Measurements from ENCODE around the gene CELA2A.
"Not testable (repeated sequence)": the region's sequence is repeated elsewhere in the genome, so short reads cannot be mapped to it uniquely, and the experiment has no call there.

CELA2A gene

DNA sequence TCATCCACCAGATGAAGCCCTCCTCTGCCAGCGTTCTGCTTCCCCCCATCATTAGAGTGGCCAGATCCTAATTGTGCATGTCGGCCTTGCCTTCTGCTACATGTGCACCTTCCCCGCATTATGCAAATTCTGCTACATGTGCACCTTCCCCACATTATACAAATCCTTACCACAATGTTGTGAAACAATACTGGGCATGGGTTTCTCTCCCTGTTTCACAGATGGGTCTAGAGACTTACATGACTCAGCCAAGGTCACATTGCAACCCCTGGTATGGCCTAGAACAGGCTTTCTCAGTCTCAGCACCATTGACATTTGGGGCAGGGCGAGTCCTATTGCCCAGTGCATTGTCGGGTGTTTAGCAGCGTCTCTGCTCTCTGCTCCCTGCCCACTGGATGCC is 1.0 kb upstream of the CELA2A start:
- in situ Hi-C loops (cut with HindIII; ENCODE audit: low pct_ligation_motif_present, low sequenced_read_pairs) = no loop called here
- Histone ChIP-seq H3K27me3 (replicated peaks) (no peaks in the 10 kb centered on the region), H3K27ac (no peak overlapping the region), H3K4me3 (ENCODE audit: low read depth, low read length) (no peak overlapping the region), H3K36me3 (replicated peaks) (no peaks in the 10 kb centered on the region)
- DNase-seq = no peak
- TF ChIP-seq, protein P1, sequence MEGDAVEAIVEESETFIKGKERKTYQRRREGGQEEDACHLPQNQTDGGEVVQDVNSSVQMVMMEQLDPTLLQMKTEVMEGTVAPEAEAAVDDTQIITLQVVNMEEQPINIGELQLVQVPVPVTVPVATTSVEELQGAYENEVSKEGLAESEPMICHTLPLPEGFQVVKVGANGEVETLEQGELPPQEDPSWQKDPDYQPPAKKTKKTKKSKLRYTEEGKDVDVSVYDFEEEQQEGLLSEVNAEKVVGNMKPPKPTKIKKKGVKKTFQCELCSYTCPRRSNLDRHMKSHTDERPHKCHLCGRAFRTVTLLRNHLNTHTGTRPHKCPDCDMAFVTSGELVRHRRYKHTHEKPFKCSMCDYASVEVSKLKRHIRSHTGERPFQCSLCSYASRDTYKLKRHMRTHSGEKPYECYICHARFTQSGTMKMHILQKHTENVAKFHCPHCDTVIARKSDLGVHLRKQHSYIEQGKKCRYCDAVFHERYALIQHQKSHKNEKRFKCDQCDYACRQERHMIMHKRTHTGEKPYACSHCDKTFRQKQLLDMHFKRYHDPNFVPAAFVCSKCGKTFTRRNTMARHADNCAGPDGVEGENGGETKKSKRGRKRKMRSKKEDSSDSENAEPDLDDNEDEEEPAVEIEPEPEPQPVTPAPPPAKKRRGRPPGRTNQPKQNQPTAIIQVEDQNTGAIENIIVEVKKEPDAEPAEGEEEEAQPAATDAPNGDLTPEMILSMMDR (IDR thresholded peaks at IDR 0.05; ENCODE audit: low read depth, low read length, missing control alignments) = no peak

DNA sequence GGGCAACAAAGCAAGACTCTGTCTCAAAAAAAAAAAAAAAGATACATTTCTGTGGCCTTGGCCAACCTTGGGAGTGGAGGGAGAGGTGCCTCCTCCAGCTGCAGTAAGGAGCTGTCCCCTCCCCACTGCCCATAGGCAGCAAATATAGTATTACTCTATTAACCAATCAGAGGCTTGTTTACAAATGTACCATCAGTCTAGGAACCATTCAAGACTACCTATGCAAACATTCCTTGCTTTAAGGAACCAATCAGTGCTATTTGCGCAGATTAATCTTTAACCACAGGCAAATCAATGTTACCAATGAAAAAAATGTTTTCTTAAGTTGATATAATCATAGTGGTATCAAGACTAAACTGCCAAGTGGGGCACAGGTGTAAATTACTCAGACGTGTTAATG is 1.1 kb downstream of the CELA2A start:
- in situ Hi-C loops (cut with HindIII; ENCODE audit: low pct_ligation_motif_present, low sequenced_read_pairs) = no loop called here
- TF ChIP-seq, protein P1 (IDR thresholded peaks at IDR 0.05; ENCODE audit: low read depth, low read length, missing control alignments) = no peak
- H3K36me3 ChIP-seq (replicated peaks) = no peaks in the 10 kb centered on the region

DNA sequence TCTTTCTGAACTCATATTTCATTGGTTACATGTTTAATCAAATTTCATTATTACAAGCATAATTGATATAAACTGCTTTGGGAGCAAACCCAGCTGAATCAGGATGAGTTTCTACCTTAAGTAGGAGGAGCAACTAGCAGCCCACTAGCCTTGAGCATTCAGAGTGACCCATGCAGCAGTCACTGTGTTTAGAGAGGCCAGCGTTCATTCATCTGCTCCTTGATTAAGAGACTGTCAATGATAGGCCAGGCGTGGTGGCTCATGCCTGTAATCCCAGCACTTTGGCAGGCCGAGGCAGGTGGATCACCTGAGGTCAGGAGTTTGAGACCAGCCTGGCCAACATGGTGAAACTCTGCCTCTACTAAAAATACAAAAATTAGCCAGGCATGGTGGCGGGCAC is 1.9 kb downstream of the CELA2A start:
- H3K27ac ChIP-seq; in situ Hi-C loops (cut with HindIII; ENCODE audit: low pct_ligation_motif_present, low sequenced_read_pairs); DNase-seq; H3K4me3 ChIP-seq (ENCODE audit: low read depth, low read length); H3K36me3 ChIP-seq (replicated peaks); H3K27me3 ChIP-seq (replicated peaks): not testable (repeated sequence)

More for the DNA sequence above, 1.1 kb downstream of the CELA2A start:
- no peak for DNase-seq
- Histone ChIP-seq H3K4me3 (ENCODE audit: low read depth, low read length) (no peak overlapping the region), H3K27me3 (replicated peaks) (no peaks in the 10 kb centered on the region), H3K27ac (no peak overlapping the region)

DNA sequence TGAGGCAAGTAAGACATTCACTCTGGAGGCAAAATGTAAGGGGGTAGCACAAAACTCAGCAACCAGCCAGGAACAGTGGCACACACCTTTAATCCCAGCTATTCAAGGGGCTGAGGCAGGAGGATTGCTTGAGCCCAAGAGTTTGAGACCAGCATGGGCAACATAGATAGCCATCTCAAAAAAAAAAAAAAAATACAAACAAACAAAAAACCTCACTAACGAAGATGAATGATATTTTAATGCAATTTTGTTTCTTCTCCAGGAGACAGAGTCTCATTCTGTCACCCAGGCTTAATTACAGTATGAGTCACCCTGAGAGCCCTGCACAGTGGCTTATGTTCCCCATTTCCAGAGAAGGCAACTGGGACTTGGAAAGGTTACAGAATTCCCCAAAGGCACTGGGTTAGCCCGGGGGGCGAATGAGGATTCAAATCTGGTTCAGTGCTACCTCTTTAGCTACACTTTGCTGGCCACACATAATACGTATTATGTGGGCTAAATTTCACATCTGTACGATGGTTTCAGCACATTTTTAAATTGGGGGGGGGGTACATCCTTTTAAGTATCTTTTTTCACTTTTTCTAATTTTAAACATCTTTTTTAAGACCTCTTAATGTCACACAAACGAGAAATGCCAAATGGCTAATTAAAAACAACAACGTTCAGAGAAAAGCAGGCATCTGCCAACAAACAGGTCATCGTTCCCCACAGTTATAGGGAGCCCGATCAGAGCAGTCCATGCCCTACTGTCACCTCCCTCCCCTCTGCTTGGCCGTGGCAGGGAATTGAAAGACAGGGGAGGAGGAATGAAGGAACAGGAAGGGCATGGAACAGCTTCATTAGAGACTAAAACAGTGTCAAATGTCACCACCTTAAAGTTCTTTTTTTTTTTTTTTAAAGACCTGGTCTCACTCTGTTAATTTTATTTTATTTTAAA is 3.5 kb downstream of the CELA2A start:
- in situ Hi-C loops (cut with HindIII; ENCODE audit: low pct_ligation_motif_present, low sequenced_read_pairs) = no loop called here
- Histone ChIP-seq H3K4me3 (ENCODE audit: low read depth, low read length) (no peak overlapping the region), H3K36me3 (replicated peaks) (no peaks in the 10 kb centered on the region), H3K27ac (no peak overlapping the region), H3K27me3 (replicated peaks) (no peaks in the 10 kb centered on the region)
- TF ChIP-seq, protein P1 (IDR thresholded peaks at IDR 0.05; ENCODE audit: low read depth, low read length, missing control alignments) = no peak
- no peak for DNase-seq

DNA sequence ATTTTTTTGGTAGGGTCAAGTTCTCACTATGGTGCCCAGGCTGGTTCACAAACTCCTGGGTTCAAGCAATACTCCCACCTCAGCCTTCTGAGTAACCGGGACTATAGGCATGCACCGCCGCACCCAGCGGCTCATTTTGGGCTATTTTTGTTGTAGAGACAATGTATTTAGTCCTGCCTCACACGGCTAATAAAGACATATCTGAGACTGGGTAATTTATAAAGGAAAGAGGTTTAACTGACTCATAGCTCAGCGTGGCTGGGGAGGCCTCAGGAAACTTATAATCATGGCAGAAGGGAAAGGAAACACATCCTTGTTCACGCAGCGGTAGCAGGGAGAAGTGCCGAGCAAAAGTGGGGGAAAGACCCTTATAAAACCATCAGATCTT is 4.2 kb downstream of the CELA2A start:
- TF ChIP-seq, protein P1 (IDR thresholded peaks at IDR 0.05; ENCODE audit: low read depth, low read length, missing control alignments) = no peak
- Histone ChIP-seq H3K36me3 (replicated peaks) (no peaks in the 10 kb centered on the region), H3K27ac (no peak overlapping the region), H3K4me3 (ENCODE audit: low read depth, low read length) (no peak overlapping the region), H3K27me3 (replicated peaks) (no peaks in the 10 kb centered on the region)
- in situ Hi-C loops (cut with HindIII; ENCODE audit: low pct_ligation_motif_present, low sequenced_read_pairs) = no loop called here
- DNase-seq = no peak

DNA sequence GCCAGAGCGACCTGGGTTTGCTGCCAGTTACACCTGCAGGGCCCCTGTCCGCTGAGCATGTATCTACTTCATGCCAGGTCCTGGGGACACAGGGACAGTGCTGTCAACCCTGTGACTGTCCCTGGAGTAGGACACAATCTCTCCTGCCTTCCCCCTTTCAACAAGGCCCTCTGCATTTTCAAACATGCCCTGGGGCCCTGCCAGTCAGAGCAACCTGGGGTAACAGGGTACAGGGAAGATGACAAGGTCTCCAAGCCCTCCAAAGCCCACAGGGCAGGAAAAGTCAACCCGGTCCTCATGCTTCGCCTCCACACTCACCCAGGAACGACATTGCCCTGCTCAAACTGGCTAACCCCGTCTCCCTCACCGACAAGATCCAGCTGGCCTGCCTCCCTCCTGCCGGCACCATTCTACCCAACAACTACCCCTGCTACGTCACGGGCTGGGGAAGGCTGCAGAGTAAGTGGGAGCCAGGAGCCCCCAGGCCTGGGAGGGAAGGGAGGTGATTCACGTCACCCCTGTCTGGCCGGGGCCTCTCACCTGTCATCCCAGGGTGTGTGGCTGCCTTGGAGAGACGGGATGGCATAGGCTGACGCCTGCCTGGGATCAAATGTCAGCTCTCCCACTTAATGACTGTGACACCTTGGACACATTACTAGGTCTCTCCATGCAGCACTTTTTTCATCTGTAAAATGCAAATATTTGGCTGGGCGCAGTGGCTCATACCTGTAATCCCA is 6.7 kb downstream of the CELA2A start:
- H3K27me3 ChIP-seq (replicated peaks); in situ Hi-C loops (cut with HindIII; ENCODE audit: low pct_ligation_motif_present, low sequenced_read_pairs); H3K27ac ChIP-seq; H3K4me3 ChIP-seq (ENCODE audit: low read depth, low read length); H3K36me3 ChIP-seq (replicated peaks); DNase-seq: not testable (repeated sequence)

DNA sequence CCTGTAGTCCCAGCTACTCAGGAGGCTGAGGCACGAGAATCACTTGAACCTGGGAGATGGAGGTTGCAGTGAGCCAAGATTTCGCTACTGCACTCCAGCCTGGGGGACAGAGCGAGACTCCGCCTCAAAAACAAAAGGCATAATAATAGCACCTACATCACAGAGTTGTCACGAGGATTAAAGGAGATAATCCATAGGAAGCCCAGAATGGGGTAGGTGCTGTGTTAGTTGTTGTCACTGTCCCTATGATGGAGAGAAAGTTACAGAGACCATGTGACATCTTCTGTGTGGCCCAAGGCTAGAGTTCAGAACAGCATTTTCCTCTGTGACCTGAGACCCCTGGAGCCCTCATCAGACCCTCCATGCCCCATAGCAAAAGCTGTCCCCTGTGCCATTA is 7.4 kb downstream of the CELA2A start:
- H3K36me3 ChIP-seq (replicated peaks); H3K27ac ChIP-seq; H3K27me3 ChIP-seq (replicated peaks); DNase-seq; in situ Hi-C loops (cut with HindIII; ENCODE audit: low pct_ligation_motif_present, low sequenced_read_pairs); H3K4me3 ChIP-seq (ENCODE audit: low read depth, low read length): not testable (repeated sequence)

Measured in brain microvascular endothelial cell (primary cell).